Measurements from ENCODE around the gene MYO1C.

- no peak for TF ChIP-seq POLR2A (IDR thresholded peaks at IDR 0.05)
- no peak for TF ChIP-seq CTCF (IDR thresholded peaks at IDR 0.05)
These were observed 60.8 kb downstream of the MYO1C start for GRCh38 chr17:1431631-1432104.

Measured in Peyer's patch (tissue), 4 donors.